DOHH2 (cell line): ENCODE measurements around the gene PDE4B.

Experiments used
- H3F3A ChIP-seq: fragments of 200-600 bp; sonication (generic), shearing (Covaris generic); 2 replicates; pipeline ENCODE4 v1.6.0; 2016; ENCODE audit warnings: antibody characterized with exemption, mild to moderate bottlenecking; ENCODE audit not compliant: control insufficient read depth, insufficient read depth
- H3K27ac ChIP-seq: fragments of 200-600 bp; sonication (generic); 2 replicates; pipeline ENCODE4 v1.5.1; 2014; ENCODE audit warnings: low read depth, mild to moderate bottlenecking, low read length, moderate library complexity
- H3K27me3 ChIP-seq: fragments of 200-600 bp; sonication (generic); 2 replicates; pipeline ENCODE4 v1.6.1; 2014; ENCODE audit warnings: mild to moderate bottlenecking, low read length, mixed read lengths; ENCODE audit not compliant: control insufficient read depth
- H3K36me3 ChIP-seq: fragments of 200-600 bp; sonication (generic); 2 replicates; pipeline ENCODE4 v1.6.1; 2014; ENCODE audit warnings: mild to moderate bottlenecking, low read length, moderate library complexity, mixed read lengths; ENCODE audit not compliant: control insufficient read depth
- H3K4me1 ChIP-seq: fragments of 200-600 bp; sonication (generic); 2 replicates; pipeline ENCODE4 v1.6.1; 2014; ENCODE audit warnings: mild to moderate bottlenecking, low read length, mixed read lengths; ENCODE audit not compliant: control insufficient read depth
- H3K4me2 ChIP-seq: fragments of 200-600 bp; sonication (generic); 2 replicates; pipeline ENCODE4 v1.6.0; 2014; ENCODE audit warnings: mild to moderate bottlenecking, low read length, moderate library complexity
- H3K4me3 ChIP-seq: fragments of 200-600 bp; sonication (generic); 2 replicates; pipeline ENCODE4 v1.5.1; 2014; ENCODE audit warnings: mild to moderate bottlenecking, low read length, mixed read lengths
- H3K79me2 ChIP-seq: fragments of 200-600 bp; sonication (generic); 2 replicates; pipeline ENCODE4 v1.6.1; 2014; ENCODE audit warnings: mild to moderate bottlenecking, low read length, mixed read lengths; ENCODE audit not compliant: control insufficient read depth
- H3K9me2 ChIP-seq: fragments of 200-600 bp; sonication (generic); replicated peaks from 2 replicates; pipeline ENCODE4 v1.6.1; 2014; ENCODE audit warnings: mild to moderate bottlenecking, low read length, mixed read lengths; ENCODE audit not compliant: control insufficient read depth
- H3K9me3 ChIP-seq: fragments of 200-600 bp; sonication (generic); 2 replicates; pipeline ENCODE4 v1.6.1; 2014; ENCODE audit warnings: antibody characterized with exemption, low read length, mixed read lengths; ENCODE audit not compliant: control insufficient read depth, insufficient read depth
- H4K20me1 ChIP-seq: fragments of 200-600 bp; sonication (generic); 2 replicates; pipeline ENCODE4 v1.6.0; 2014; ENCODE audit warnings: low read depth, mild to moderate bottlenecking, antibody characterized with exemption, low read length, moderate library complexity; ENCODE audit not compliant: control insufficient read depth, insufficient read depth
- CTCF ChIP-seq: fragments of 200-600 bp; sonication (generic); IDR thresholded peaks from one replicate; pipeline ENCODE4 v1.5.1; 2014; ENCODE audit warnings: antibody characterized with exemption, mild to moderate bottlenecking, low read depth, low read length; ENCODE audit not compliant: poor library complexity, severe bottlenecking
- EZH2phosphoT487 ChIP-seq: fragments of 200-600 bp; sonication (generic); IDR thresholded peaks from 2 replicates; pipeline ENCODE4 v1.6.1; 2017; ENCODE audit warnings: borderline replicate concordance, mild to moderate bottlenecking, antibody characterized with exemption, low read length, moderate library complexity, mixed read lengths

PDE4B gene

GRCh38 chr1:66341446-66342089 is 548.9 kb downstream of the PDE4B start:
- no peaks in the 10 kb centered on the region for H3K9me3 ChIP-seq
- H3K9me2 ChIP-seq = no peaks in the 10 kb centered on the region
- peaks cover 14% of the 10 kb centered on the region for H3K4me1 ChIP-seq
- no peak overlapping the region for H3K4me2 ChIP-seq
- no peak overlapping the region for H3K27ac ChIP-seq
- no peaks in the 10 kb centered on the region for H3K27me3 ChIP-seq
- no peaks in the 10 kb centered on the region for H4K20me1 ChIP-seq
- no peaks in the 10 kb centered on the region; the same call in 1 of the 2 replicates for H3F3A ChIP-seq
- no peaks in the 10 kb centered on the region for H3K36me3 ChIP-seq
- H3K4me3 ChIP-seq = no peak overlapping the region
- TF ChIP-seq EZH2phosphoT487 = no peak
- no peak for TF ChIP-seq CTCF
- no peaks in the 10 kb centered on the region for H3K79me2 ChIP-seq

- Histone ChIP-seq H3K79me2 (no peaks in the 10 kb centered on the region), H3K4me1 (peaks cover 6% of the 10 kb centered on the region), H3K9me3 (no peaks in the 10 kb centered on the region), H4K20me1 (no peaks in the 10 kb centered on the region), H3K36me3 (no peaks in the 10 kb centered on the region), H3K4me2 (no peak overlapping the region), H3K27me3 (no peaks in the 10 kb centered on the region), H3K4me3 (no peak overlapping the region), H3F3A (no peaks in the 10 kb centered on the region), H3K9me2 (no peaks in the 10 kb centered on the region), H3K27ac (no peak overlapping the region)
- TF ChIP-seq CTCF (no peak), EZH2phosphoT487 (no peak)
Measured at GRCh38 chr1:66342707-66343106, 550.0 kb downstream of the PDE4B start.

GRCh38 chr1:66343569-66344325 is 551.1 kb downstream of the PDE4B start:
- Histone ChIP-seq H3K9me3 (no peaks in the 10 kb centered on the region), H3K27ac (no peak overlapping the region), H3K27me3 (no peaks in the 10 kb centered on the region), H3K4me1 (peaks cover 6% of the 10 kb centered on the region), H3K9me2 (no peaks in the 10 kb centered on the region), H3F3A (no peaks in the 10 kb centered on the region), H3K36me3 (no peaks in the 10 kb centered on the region), H3K4me2 (no peak overlapping the region), H4K20me1 (no peaks in the 10 kb centered on the region), H3K79me2 (no peaks in the 10 kb centered on the region), H3K4me3 (no peak overlapping the region)
- no peak for TF ChIP-seq CTCF
- no peak for TF ChIP-seq EZH2phosphoT487
